Left ventricle myocardium inferior (tissue), 1 donor: Measurements from ENCODE around the gene SIX6. TPM values are rescaled to one million over a fixed set of nuclear protein-coding genes. Genes with fewer than 3 reads are reported as not detected.
A peak's percentile ranks its signal among the peaks of the same experiment; 100 is the strongest.

ENCODE experiments used
- DNase-seq: peaks from one replicate; pipeline ENCODE4 v3.0.0-alpha.2; 2020
- H3K27ac ChIP-seq: fragments of 200-600 bp; replicated peaks from 2 replicates; pipeline ENCODE4 v1.8.0; 2021
- H3K27me3 ChIP-seq: fragments of 200-600 bp; 2 replicates; pipeline ENCODE4 v1.8.0; 2021; ENCODE audit warnings: low read depth
- H3K36me3 ChIP-seq: fragments of 200-600 bp; 2 replicates; pipeline ENCODE4 v1.8.0; 2021
- H3K4me1 ChIP-seq: fragments of 200-600 bp; 2 replicates; pipeline ENCODE4 v1.8.0; 2021
- H3K4me3 ChIP-seq: fragments of 200-600 bp; 2 replicates; pipeline ENCODE4 v1.8.0; 2021; ENCODE audit warnings: mild to moderate bottlenecking, moderate library complexity
- H3K9me3 ChIP-seq: fragments of 200-600 bp; replicated peaks from 2 replicates; pipeline ENCODE4 v1.8.0; 2021
- CTCF ChIP-seq: fragments of 200-600 bp; IDR thresholded peaks from 2 replicates; pipeline ENCODE4 v1.8.0; 2021; ENCODE audit warnings: antibody characterized with exemption, mild to moderate bottlenecking, borderline replicate concordance
- intact Hi-C: fragments of 100-400 bp; cut with micrococcal nuclease; formaldehyde crosslinking; loops from one replicate; pipeline ENCODE4 v1.11.0; 2022
- total RNA-seq: library from RNA; stranded (reverse); fragmentation: NEBNext Ultra II Directional; extraction: Animal tissue kit (Norgen Biotek cat#: 25700); gene quantifications from one replicate; pipeline ENCODE4 v1.2.1, GENCODE V29; 2021
- donor health status: DM: no; HTN: yes; CAD: no; lungs with severe emphysema.

SIX6 gene
- total RNA-seq, 1 donor from 2014 or later = not detected

- Histone ChIP-seq H3K27me3 (peaks cover 100% of the 10 kb centered on the region), H3K36me3 (no peaks in the 10 kb centered on the region), H3K4me1 (peaks cover 53% of the 10 kb centered on the region), H3K27ac (no peak overlapping the region), H3K9me3 (no peaks in the 10 kb centered on the region), H3K4me3 (peak overlapping the region; percentile 45)
- no peak for DNase-seq
- no peak for TF ChIP-seq CTCF
- intact Hi-C loops = no loop called here
Observed at GRCh38 chr14:60510254-60510950, 1.5 kb downstream of the SIX6 start.

DNA sequence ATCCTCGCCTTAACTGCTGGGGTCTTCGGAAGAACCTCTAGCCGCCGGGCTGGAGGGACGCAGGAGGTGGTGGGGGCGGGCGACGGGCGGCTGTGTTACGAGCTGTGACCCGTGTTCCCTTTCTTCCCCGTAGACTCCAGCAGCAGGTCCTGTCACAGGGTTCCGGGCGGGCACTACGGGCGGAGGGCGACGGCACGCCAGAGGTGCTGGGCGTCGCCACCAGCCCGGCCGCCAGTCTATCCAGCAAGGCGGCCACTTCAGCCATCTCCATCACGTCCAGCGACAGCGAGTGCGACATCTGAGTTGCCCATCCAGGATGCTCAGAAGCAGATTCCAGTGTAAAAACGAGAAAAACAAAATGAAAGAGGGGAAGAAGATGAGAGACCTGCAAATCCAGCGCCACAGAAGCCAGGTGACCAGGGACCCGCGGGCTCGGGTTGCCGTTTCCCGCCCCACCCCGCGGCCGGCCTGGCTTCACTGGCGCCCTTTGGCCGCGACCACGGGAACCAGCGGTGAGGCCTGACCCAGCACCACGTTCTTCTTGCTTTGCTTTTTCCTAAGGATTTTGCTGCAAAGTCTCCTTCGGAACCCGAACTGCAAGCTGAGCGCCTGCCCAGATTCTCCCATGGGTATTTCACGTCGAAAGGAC is 2.1 kb downstream of the SIX6 start:
- Histone ChIP-seq H3K27ac (no peak overlapping the region), H3K4me1 (peaks cover 57% of the 10 kb centered on the region), H3K36me3 (no peaks in the 10 kb centered on the region), H3K9me3 (no peaks in the 10 kb centered on the region), H3K27me3 (peaks cover 100% of the 10 kb centered on the region), H3K4me3 (peak overlapping the region; percentile 45)
- no peak for DNase-seq
- TF ChIP-seq CTCF = no peak
- intact Hi-C loops = no loop called here

- Histone ChIP-seq H3K9me3 (no peaks in the 10 kb centered on the region), H3K4me1 (peaks cover 54% of the 10 kb centered on the region)
Observed at GRCh38 chr14:60512126-60512525, 3.2 kb downstream of the SIX6 start.

GRCh38 chr14:60512973-60513571 is 4.1 kb downstream of the SIX6 start:
- no peaks in the 10 kb centered on the region for H3K36me3 ChIP-seq
- intact Hi-C loops = no loop called here
- peaks cover 7% of the 10 kb centered on the region for H3K9me3 ChIP-seq
- no peak for TF ChIP-seq CTCF
- H3K27me3 ChIP-seq = peaks cover 100% of the 10 kb centered on the region
- no peak for DNase-seq
- H3K27ac ChIP-seq = no peak overlapping the region
- no peak overlapping the region for H3K4me3 ChIP-seq
- H3K4me1 ChIP-seq = peaks cover 50% of the 10 kb centered on the region

More at GRCh38 chr14:60512126-60512525, 3.2 kb downstream of the SIX6 start:
- intact Hi-C loops = no loop called here
- DNase-seq = no peak
- Histone ChIP-seq H3K27me3 (peaks cover 100% of the 10 kb centered on the region), H3K27ac (no peak overlapping the region), H3K36me3 (no peaks in the 10 kb centered on the region), H3K4me3 (no peak overlapping the region)
- no peak for TF ChIP-seq CTCF

DNA sequence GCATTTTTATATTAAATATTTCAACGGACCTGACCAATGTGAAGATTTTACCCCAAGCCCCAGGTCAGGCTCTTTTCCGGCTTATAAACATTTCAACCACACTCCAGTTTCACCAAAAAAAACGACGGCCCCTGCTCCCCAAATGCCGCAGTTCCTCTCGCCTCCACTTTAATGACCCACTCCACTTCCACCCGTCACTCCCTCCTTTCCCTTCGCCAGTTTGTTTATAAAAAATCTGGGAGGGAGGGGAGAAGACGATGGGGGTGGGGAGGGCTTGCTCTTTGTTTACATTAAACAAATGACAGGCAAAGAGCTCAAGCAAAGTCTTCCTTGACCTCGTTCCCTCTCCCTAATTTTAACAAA is 5.4 kb downstream of the SIX6 start:
- Histone ChIP-seq H3K36me3 (no peaks in the 10 kb centered on the region), H3K27me3 (peaks cover 100% of the 10 kb centered on the region), H3K9me3 (peaks cover 7% of the 10 kb centered on the region), H3K4me1 (peaks cover 40% of the 10 kb centered on the region), H3K27ac (no peak overlapping the region), H3K4me3 (peak overlapping the region; percentile 59)
- intact Hi-C loops = no loop called here
- no peak for TF ChIP-seq CTCF
- DNase-seq = no peak
